ENCODE measurements around the gene CCDC7. TPM values are rescaled to one million over a fixed set of nuclear protein-coding genes. Genes with fewer than 3 reads are reported as not detected.

Gene CCDC7
- total and polyA plus RNA-seq, 2 experiments from 2014 or later: 0.83 to 1.6 TPM

GRCh38 chr10:32905466-32905865, 459.5 kb downstream of the CCDC7 start:
- TF ChIP-seq STAT1 (IDR thresholded peaks at IDR 0.05; ENCODE audit: unreplicated experiment): no peak
- no peak for TF ChIP-seq ZNF462 (CRISPR knock-in tag; IDR thresholded peaks at IDR 0.05)
- no peak for TF ChIP-seq ZNF331 (CRISPR knock-in tag; IDR thresholded peaks at IDR 0.05; ENCODE audit: low read depth)
- no peak for TF ChIP-seq EZH2 (IDR thresholded peaks at IDR 0.05; ENCODE audit: low read depth, unreplicated experiment)
- TF ChIP-seq NANOG (IDR thresholded peaks at IDR 0.05; ENCODE audit: borderline replicate concordance): no peak
- TF ChIP-seq CREB1 (CRISPR knock-in tag; IDR thresholded peaks at IDR 0.05; ENCODE audit: low read depth): no peak
- TF ChIP-seq ZNF114 (CRISPR knock-in tag; IDR thresholded peaks at IDR 0.05): no peak
- no peak for TF ChIP-seq JUNB (IDR thresholded peaks at IDR 0.05; ENCODE audit: unreplicated experiment)
- no peak for TF ChIP-seq REST (IDR thresholded peaks at IDR 0.05; ENCODE audit: unreplicated experiment)
- TF ChIP-seq EZH2phosphoT487 (IDR thresholded peaks at IDR 0.05; ENCODE audit: unreplicated experiment): no peak
- no peak for TF ChIP-seq CTCF (conservative IDR thresholded peaks at IDR 0.05; ENCODE audit: low read depth in 2 of 2)
- no peak for TF ChIP-seq ETS1 (IDR thresholded peaks at IDR 0.05)
- TF ChIP-seq POLR2AphosphoS5 (IDR thresholded peaks at IDR 0.05; ENCODE audit: low read depth): no peak
- Histone ChIP-seq H3K27ac (ENCODE audit: low read depth) (no peak overlapping the region), H3K4me2 (no peak overlapping the region), H3K9me2 (ENCODE audit: insufficient read depth) (no peaks in the 10 kb centered on the region), H3K79me2 (replicated peaks; ENCODE audit: insufficient read depth) (no peaks in the 10 kb centered on the region; the same call in none of the 2 replicates), H3K27me3 (ENCODE audit: insufficient read depth) (no peaks in the 10 kb centered on the region), H2AFZ (no peak overlapping the region), H4K20me1 (replicated peaks; ENCODE audit: insufficient read depth) (no peaks in the 10 kb centered on the region; the same call in 1 of the 2 replicates), H3K4me3 (no peak overlapping the region), H3F3A (replicated peaks; ENCODE audit: low read depth) (0 out of 2 replicates have a peak, but pooled peaks cover 3% of the 10 kb centered on the region), H3K4me1 (ENCODE audit: insufficient read depth) (0 out of 2 replicates have a peak, but pooled peaks cover 4% of the 10 kb centered on the region), H3K36me3 (ENCODE audit: insufficient read depth) (peaks cover 40% of the 10 kb centered on the region)
- Mint-ChIP-seq H3K9me3 (no peaks in the 10 kb centered on the region), H3K4me1 (no peaks in the 10 kb centered on the region), H3K27me3 (ENCODE audit: insufficient read depth, low read depth, poor library complexity) (no peaks in the 10 kb centered on the region), H3K4me3 (no peak overlapping the region), H3K27ac (no peak overlapping the region), H3K36me3 (ENCODE audit: low read depth) (peaks cover 63% of the 10 kb centered on the region)
- DNase-seq (ENCODE audit: low spot score) (no peak), ATAC-seq (no peak)

Data from GM23338 (cell line).